Measurements from ENCODE around the gene ODC1.

Gene ODC1

GRCh38 chr2:10405448-10405847, 42.7 kb downstream of the ODC1 start:
- H3K9me3 ChIP-seq (ENCODE audit: control insufficient read depth, low read length) = no peaks in the 10 kb centered on the region
- peaks cover 22% of the 10 kb centered on the region for H3K4me1 ChIP-seq (ENCODE audit: control insufficient read depth, insufficient read depth, low read length, poor library complexity, severe bottlenecking)
- no peak overlapping the region for H3K27ac ChIP-seq (ENCODE audit: low read depth, low read length, severe bottlenecking)
- WGBS, 2 experiments (ENCODE audit: insufficient coverage in 2 of 2) = 95 to 96% methylated on average over 13 of the region's 13 CpGs
- no peaks in the 10 kb centered on the region for H3K36me3 ChIP-seq (ENCODE audit: control insufficient read depth, insufficient read depth, low read length)
- no peak overlapping the region for H3K4me3 ChIP-seq (ENCODE audit: extremely low read depth, insufficient read depth, low read length, poor library complexity, severe bottlenecking)

- Histone ChIP-seq H3K4me1 (ENCODE audit: control insufficient read depth, insufficient read depth, low read length, poor library complexity, severe bottlenecking) (peaks cover 26% of the 10 kb centered on the region), H3K9me3 (ENCODE audit: control insufficient read depth, low read length) (no peaks in the 10 kb centered on the region), H3K4me3 (ENCODE audit: extremely low read depth, insufficient read depth, low read length, poor library complexity, severe bottlenecking) (no peak overlapping the region), H3K36me3 (ENCODE audit: control insufficient read depth, insufficient read depth, low read length) (peaks cover 5% of the 10 kb centered on the region), H3K27ac (ENCODE audit: low read depth, low read length, severe bottlenecking) (no peak overlapping the region)
- WGBS, 2 experiments (ENCODE audit: insufficient coverage in 2 of 2) = 79 to 80% methylated on average over 19 to 20 of the region's 20 CpGs
These were observed 43.6 kb downstream of the ODC1 start for GRCh38 chr2:10404324-10405143.

- WGBS, 2 experiments (ENCODE audit: insufficient coverage in 2 of 2) = 72 to 89% methylated on average over 2 to 5 of the region's 8 CpGs
- peaks cover 6% of the 10 kb centered on the region for H3K36me3 ChIP-seq (ENCODE audit: control insufficient read depth, insufficient read depth, low read length)
- H3K27ac ChIP-seq (ENCODE audit: low read depth, low read length, severe bottlenecking) = no peak overlapping the region
- H3K9me3 ChIP-seq (ENCODE audit: control insufficient read depth, low read length) = no peaks in the 10 kb centered on the region
- H3K4me3 ChIP-seq (ENCODE audit: extremely low read depth, insufficient read depth, low read length, poor library complexity, severe bottlenecking) = no peak overlapping the region
- peaks cover 14% of the 10 kb centered on the region for H3K4me1 ChIP-seq (ENCODE audit: control insufficient read depth, insufficient read depth, low read length, poor library complexity, severe bottlenecking)
These were observed 45.4 kb downstream of the ODC1 start for GRCh38 chr2:10402653-10403215.

GRCh38 chr2:10402062-10402585, 46.0 kb downstream of the ODC1 start:
- Histone ChIP-seq H3K9me3 (ENCODE audit: control insufficient read depth, low read length) (no peaks in the 10 kb centered on the region), H3K4me3 (ENCODE audit: extremely low read depth, insufficient read depth, low read length, poor library complexity, severe bottlenecking) (no peak overlapping the region), H3K27ac (ENCODE audit: low read depth, low read length, severe bottlenecking) (no peak overlapping the region), H3K36me3 (ENCODE audit: control insufficient read depth, insufficient read depth, low read length) (peaks cover 6% of the 10 kb centered on the region), H3K4me1 (ENCODE audit: control insufficient read depth, insufficient read depth, low read length, poor library complexity, severe bottlenecking) (peaks cover 14% of the 10 kb centered on the region)
- 88 to 91% methylated on average over 10 to 11 of the region's 14 CpGs for WGBS, 2 experiments (ENCODE audit: insufficient coverage in 2 of 2)

- Histone ChIP-seq H3K4me1 (ENCODE audit: control insufficient read depth, insufficient read depth, low read length, poor library complexity, severe bottlenecking) (peaks cover 14% of the 10 kb centered on the region), H3K36me3 (ENCODE audit: control insufficient read depth, insufficient read depth, low read length) (peaks cover 6% of the 10 kb centered on the region), H3K9me3 (ENCODE audit: control insufficient read depth, low read length) (no peaks in the 10 kb centered on the region), H3K27ac (ENCODE audit: low read depth, low read length, severe bottlenecking) (no peak overlapping the region), H3K4me3 (ENCODE audit: extremely low read depth, insufficient read depth, low read length, poor library complexity, severe bottlenecking) (no peak overlapping the region)
- WGBS, 2 experiments (ENCODE audit: insufficient coverage in 2 of 2) = 92 to 96% methylated on average over 13 to 19 of the region's 21 CpGs
These were observed 46.9 kb downstream of the ODC1 start for GRCh38 chr2:10400978-10401951.

- peaks cover 6% of the 10 kb centered on the region for H3K36me3 ChIP-seq (ENCODE audit: control insufficient read depth, insufficient read depth, low read length)
These were observed 47.6 kb downstream of the ODC1 start for GRCh38 chr2:10400568-10400977.

GRCh38 chr2:10400002-10400401, 48.1 kb downstream of the ODC1 start:
- peaks cover 6% of the 10 kb centered on the region for H3K36me3 ChIP-seq (ENCODE audit: control insufficient read depth, insufficient read depth, low read length)
- H3K4me1 ChIP-seq (ENCODE audit: control insufficient read depth, insufficient read depth, low read length, poor library complexity, severe bottlenecking) = peaks cover 13% of the 10 kb centered on the region
- no peak overlapping the region for H3K4me3 ChIP-seq (ENCODE audit: extremely low read depth, insufficient read depth, low read length, poor library complexity, severe bottlenecking)
- H3K9me3 ChIP-seq (ENCODE audit: control insufficient read depth, low read length) = no peaks in the 10 kb centered on the region
- H3K27ac ChIP-seq (ENCODE audit: low read depth, low read length, severe bottlenecking) = no peak overlapping the region
- 90 to 92% methylated on average over 13 of the region's 14 CpGs for WGBS, 2 experiments (ENCODE audit: insufficient coverage in 2 of 2)

More at GRCh38 chr2:10400568-10400977, 47.6 kb downstream of the ODC1 start:
- no peaks in the 10 kb centered on the region for H3K9me3 ChIP-seq (ENCODE audit: control insufficient read depth, low read length)
- H3K4me3 ChIP-seq (ENCODE audit: extremely low read depth, insufficient read depth, low read length, poor library complexity, severe bottlenecking) = no peak overlapping the region
- H3K27ac ChIP-seq (ENCODE audit: low read depth, low read length, severe bottlenecking) = no peak overlapping the region
- WGBS, 2 experiments (ENCODE audit: insufficient coverage in 2 of 2) = 89 to 97% methylated on average over 7 to 10 of the region's 11 CpGs
- peaks cover 14% of the 10 kb centered on the region for H3K4me1 ChIP-seq (ENCODE audit: control insufficient read depth, insufficient read depth, low read length, poor library complexity, severe bottlenecking)

GRCh38 chr2:10399358-10399757, 48.8 kb downstream of the ODC1 start:
- Histone ChIP-seq H3K4me3 (ENCODE audit: extremely low read depth, insufficient read depth, low read length, poor library complexity, severe bottlenecking) (no peak overlapping the region), H3K9me3 (ENCODE audit: control insufficient read depth, low read length) (no peaks in the 10 kb centered on the region), H3K27ac (ENCODE audit: low read depth, low read length, severe bottlenecking) (no peak overlapping the region), H3K4me1 (ENCODE audit: control insufficient read depth, insufficient read depth, low read length, poor library complexity, severe bottlenecking) (peaks cover 7% of the 10 kb centered on the region), H3K36me3 (ENCODE audit: control insufficient read depth, insufficient read depth, low read length) (peaks cover 6% of the 10 kb centered on the region)
- WGBS, 2 experiments (ENCODE audit: insufficient coverage in 2 of 2) = 100% methylated on average over 1 to 3 of the region's 16 CpGs

GRCh38 chr2:10398496-10398895, 49.6 kb downstream of the ODC1 start:
- no peak overlapping the region for H3K27ac ChIP-seq (ENCODE audit: low read depth, low read length, severe bottlenecking)
- H3K36me3 ChIP-seq (ENCODE audit: control insufficient read depth, insufficient read depth, low read length) = peaks cover 6% of the 10 kb centered on the region
- no peaks in the 10 kb centered on the region for H3K9me3 ChIP-seq (ENCODE audit: control insufficient read depth, low read length)
- H3K4me3 ChIP-seq (ENCODE audit: extremely low read depth, insufficient read depth, low read length, poor library complexity, severe bottlenecking) = no peak overlapping the region
- 95 to 100% methylated on average over 11 of the region's 14 CpGs for WGBS, 2 experiments (ENCODE audit: insufficient coverage in 2 of 2)
- peaks cover 7% of the 10 kb centered on the region for H3K4me1 ChIP-seq (ENCODE audit: control insufficient read depth, insufficient read depth, low read length, poor library complexity, severe bottlenecking)

GRCh38 chr2:10397878-10398277, 50.2 kb downstream of the ODC1 start:
- 78 to 87% methylated on average over 3 to 4 of the region's 4 CpGs for WGBS, 2 experiments (ENCODE audit: insufficient coverage in 2 of 2)
- peaks cover 11% of the 10 kb centered on the region for H3K4me1 ChIP-seq (ENCODE audit: control insufficient read depth, insufficient read depth, low read length, poor library complexity, severe bottlenecking)
- no peaks in the 10 kb centered on the region for H3K9me3 ChIP-seq (ENCODE audit: control insufficient read depth, low read length)
- no peak overlapping the region for H3K4me3 ChIP-seq (ENCODE audit: extremely low read depth, insufficient read depth, low read length, poor library complexity, severe bottlenecking)
- no peak overlapping the region for H3K27ac ChIP-seq (ENCODE audit: low read depth, low read length, severe bottlenecking)
- H3K36me3 ChIP-seq (ENCODE audit: control insufficient read depth, insufficient read depth, low read length) = peaks cover 6% of the 10 kb centered on the region
